ENCODE data around the gene ICA1. TPM values are rescaled to one million over a fixed set of nuclear protein-coding genes. Genes with fewer than 3 reads are reported as not detected.

The ICA1 gene
- total RNA-seq, 1 experiment from 2014 or later: 28.8 TPM

DNA sequence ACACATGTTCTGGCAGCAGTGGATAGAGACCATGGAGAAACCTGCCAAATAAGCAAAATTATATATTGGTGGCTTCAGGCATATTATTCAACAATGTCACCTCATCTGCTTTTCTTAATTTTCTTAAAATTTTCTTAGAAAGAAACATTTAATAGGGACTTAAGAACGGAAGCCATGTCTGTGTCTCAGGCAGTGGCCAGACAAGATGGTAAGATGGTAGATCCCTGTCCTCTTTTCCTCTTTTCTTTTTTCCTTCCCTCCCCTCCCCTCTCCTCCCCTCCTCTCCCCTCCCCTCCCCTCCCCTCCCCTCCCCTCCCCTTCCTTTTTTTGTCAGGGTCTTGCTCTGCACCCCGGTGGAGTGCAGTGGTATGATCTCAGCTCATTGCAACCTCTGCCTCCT is 24.2 kb upstream of the ICA1 start:
- H3K23ac ChIP-seq (ENCODE audit: insufficient read length, low read depth, low read length): no peak overlapping the region
- TF ChIP-seq, protein P1, sequence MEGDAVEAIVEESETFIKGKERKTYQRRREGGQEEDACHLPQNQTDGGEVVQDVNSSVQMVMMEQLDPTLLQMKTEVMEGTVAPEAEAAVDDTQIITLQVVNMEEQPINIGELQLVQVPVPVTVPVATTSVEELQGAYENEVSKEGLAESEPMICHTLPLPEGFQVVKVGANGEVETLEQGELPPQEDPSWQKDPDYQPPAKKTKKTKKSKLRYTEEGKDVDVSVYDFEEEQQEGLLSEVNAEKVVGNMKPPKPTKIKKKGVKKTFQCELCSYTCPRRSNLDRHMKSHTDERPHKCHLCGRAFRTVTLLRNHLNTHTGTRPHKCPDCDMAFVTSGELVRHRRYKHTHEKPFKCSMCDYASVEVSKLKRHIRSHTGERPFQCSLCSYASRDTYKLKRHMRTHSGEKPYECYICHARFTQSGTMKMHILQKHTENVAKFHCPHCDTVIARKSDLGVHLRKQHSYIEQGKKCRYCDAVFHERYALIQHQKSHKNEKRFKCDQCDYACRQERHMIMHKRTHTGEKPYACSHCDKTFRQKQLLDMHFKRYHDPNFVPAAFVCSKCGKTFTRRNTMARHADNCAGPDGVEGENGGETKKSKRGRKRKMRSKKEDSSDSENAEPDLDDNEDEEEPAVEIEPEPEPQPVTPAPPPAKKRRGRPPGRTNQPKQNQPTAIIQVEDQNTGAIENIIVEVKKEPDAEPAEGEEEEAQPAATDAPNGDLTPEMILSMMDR (conservative IDR thresholded peaks at IDR 0.05): no peak
- no peak overlapping the region for H3K14ac ChIP-seq (ENCODE audit: insufficient read depth, low read length)
- H3K4ac ChIP-seq (ENCODE audit: low read depth, low read length): no peak overlapping the region
- no peak overlapping the region for H3K4me2 ChIP-seq (ENCODE audit: insufficient read depth, insufficient read length, low read length)
- H3K9me3 Mint-ChIP-seq: no peaks in the 10 kb centered on the region
- H2BK5ac ChIP-seq (ENCODE audit: insufficient read length, low read length): no peak overlapping the region
- H3K23me2 ChIP-seq (ENCODE audit: insufficient read length, low read depth, low read length, poor library complexity, severe bottlenecking): no peaks in the 10 kb centered on the region
- H3K79me1 ChIP-seq (ENCODE audit: insufficient read depth, low read depth, low read length, poor library complexity, severe bottlenecking): no peaks in the 10 kb centered on the region
- no peak overlapping the region for H3T11ph ChIP-seq (ENCODE audit: low read length)
- H2AK5ac ChIP-seq (ENCODE audit: insufficient read length, low read length): no peak overlapping the region
- H3K36me3 Mint-ChIP-seq (ENCODE audit: insufficient read depth in 1 of 3, low read depth in 3 of 3): no peaks in the 10 kb centered on the region
- H2BK120ac ChIP-seq (ENCODE audit: low read depth, low read length, poor library complexity, severe bottlenecking): no peak overlapping the region
- H3K9ac ChIP-seq (ENCODE audit: extremely low read depth, insufficient read length, low read length): no peak overlapping the region
- no peak overlapping the region for H2BK12ac ChIP-seq (ENCODE audit: insufficient read length, low read depth, low read length)
- H3K4me3 Mint-ChIP-seq: no peak overlapping the region
- H2AFZ ChIP-seq (ENCODE audit: low read length): no peak overlapping the region
- no peak overlapping the region for H4K5ac ChIP-seq (ENCODE audit: insufficient read length, low read depth, low read length)
- WGBS (ENCODE audit: extremely low coverage, insufficient read length, low lambda C conversion rate): no CpG with 5 or more reads among the region's 2 CpGs
- H3K79me2 ChIP-seq (ENCODE audit: insufficient read depth, low read length): no peaks in the 10 kb centered on the region
- no peaks in the 10 kb centered on the region for H4K20me1 ChIP-seq (ENCODE audit: control insufficient read depth, insufficient read depth, insufficient read length)
- H4K8ac ChIP-seq (replicated peaks; ENCODE audit: insufficient read length, low read depth, low read length): no peak overlapping the region
- H3K27ac ChIP-seq (ENCODE audit: insufficient read length, low read depth, low read length): no peak overlapping the region
- no peak overlapping the region for H3K18ac ChIP-seq (ENCODE audit: insufficient read length, low read depth, low read length)
- H3K27me3 Mint-ChIP-seq (ENCODE audit: low read depth): no peaks in the 10 kb centered on the region
- no peak overlapping the region for H2BK15ac ChIP-seq (ENCODE audit: low read depth, low read length)
- H3K56ac ChIP-seq (ENCODE audit: insufficient read length, low read depth, low read length): no peak overlapping the region
- H3K4me1 Mint-ChIP-seq: peaks cover 20 to 21% of the 10 kb centered on the region in 2 experiments
- no peaks in the 10 kb centered on the region for H3K27me3 ChIP-seq (ENCODE audit: insufficient read depth, low read length)
- H2BK20ac ChIP-seq (ENCODE audit: low read depth, low read length, poor library complexity, severe bottlenecking): no peak overlapping the region
- no peak overlapping the region for H3K27ac Mint-ChIP-seq
- H4K91ac ChIP-seq (ENCODE audit: insufficient read length, low read depth, low read length): no peak overlapping the region
- DNase-seq: no peak
- H3K9me3 ChIP-seq (ENCODE audit: control insufficient read depth, low read depth, low read length): no peaks in the 10 kb centered on the region
- peaks cover 8% of the 10 kb centered on the region; the same call in 1 of the 2 replicates for H3K4me1 ChIP-seq (ENCODE audit: insufficient read depth, low read length)

Measured in H9 (cell line).